Neuronal stem cell (in vitro differentiated cells): ENCODE measurements around the gene CLNK.

ENCODE experiments used
- DNase-seq: peaks from one replicate; pipeline ENCODE4 v3.0.0-alpha.2; 2013; ENCODE audit warnings: low spot score
- H2AFZ ChIP-seq: one replicate; pipeline ENCODE4 v1.6.1; 2013; ENCODE audit warnings: mild to moderate bottlenecking, low read length, inconsistent platforms
- H2AK5ac ChIP-seq: 2 replicates; pipeline ENCODE4 v1.6.1; 2013; ENCODE audit warnings: low read depth, mild to moderate bottlenecking, inconsistent platforms, low read length, moderate library complexity, mixed read lengths
- H2BK120ac ChIP-seq: 2 replicates; pipeline ENCODE4 v1.6.1; 2013; ENCODE audit warnings: low read depth, mild to moderate bottlenecking, inconsistent platforms, low read length, moderate library complexity, mixed read lengths
- H2BK12ac ChIP-seq: one replicate; pipeline ENCODE4 v1.6.1; 2013; ENCODE audit warnings: low read length, inconsistent platforms
- H2BK15ac ChIP-seq: 2 replicates; pipeline ENCODE4 v1.6.1; 2013; ENCODE audit warnings: mild to moderate bottlenecking, low read length, inconsistent platforms, mixed read lengths
- H2BK5ac ChIP-seq: one replicate; pipeline ENCODE4 v1.6.1; 2013; ENCODE audit warnings: inconsistent platforms, mild to moderate bottlenecking, low read length, moderate library complexity
- H3K14ac ChIP-seq: one replicate; pipeline ENCODE4 v1.6.1; 2013; ENCODE audit warnings: low read length, inconsistent platforms
- H3K18ac ChIP-seq: 2 replicates; pipeline ENCODE4 v1.6.1; 2013; ENCODE audit warnings: low read length, inconsistent platforms
- H3K23ac ChIP-seq: 2 replicates; pipeline ENCODE4 v1.6.1; 2013; ENCODE audit warnings: low read depth, mild to moderate bottlenecking, mixed read lengths, low read length, inconsistent platforms; ENCODE audit not compliant: poor library complexity
- H3K27ac ChIP-seq: replicated peaks from 3 replicates; pipeline ENCODE4 v1.5.1; 2013; ENCODE audit warnings: low read length, inconsistent platforms
- H3K27me3 ChIP-seq, 3 experiments: 2 replicates each; pipeline ENCODE4 v1.6.1; 2013; ENCODE audit warnings: low read length in 3 of 3, mild to moderate bottlenecking in 2 of 3, inconsistent platforms in 1 of 3, low read depth in 1 of 3, mixed read lengths in 1 of 3, moderate library complexity in 1 of 3; ENCODE audit not compliant: control insufficient read depth in 3 of 3, insufficient read depth in 3 of 3
- H3K36me3 ChIP-seq, 2 donors: replicated peaks in 1 of 2; 2 replicates each; pipeline ENCODE4 v1.6.1; 2013; ENCODE audit warnings: low read length in 2 of 2; ENCODE audit not compliant: control insufficient read depth in 2 of 2, insufficient read depth in 2 of 2
- H3K4ac ChIP-seq: 2 replicates; pipeline ENCODE4 v1.6.1; 2013; ENCODE audit warnings: inconsistent platforms, mild to moderate bottlenecking, low read length, moderate library complexity
- H3K4me1 ChIP-seq, 2 donors: 1 replicate in 1 of 2; 2 replicates in 1 of 2; pipeline ENCODE4 v1.6.1; 2013; ENCODE audit warnings: low read length in 2 of 2, low read depth in 1 of 2; ENCODE audit not compliant: control insufficient read depth in 2 of 2, insufficient read depth in 1 of 2
- H3K4me2 ChIP-seq: one replicate; pipeline ENCODE4 v1.6.1; 2013; ENCODE audit warnings: mild to moderate bottlenecking, low read length, inconsistent platforms; ENCODE audit not compliant: insufficient read depth, poor library complexity, severe bottlenecking
- H3K4me3 ChIP-seq, 2 donors: 2 replicates each; pipeline ENCODE4 v1.5.1; 2013; ENCODE audit warnings: low read length in 2 of 2, mild to moderate bottlenecking in 2 of 2, inconsistent platforms in 1 of 2, moderate library complexity in 1 of 2
- H3K79me1 ChIP-seq: one replicate; pipeline ENCODE4 v1.6.1; 2013; ENCODE audit warnings: low read depth, mild to moderate bottlenecking, inconsistent platforms, low read length, moderate library complexity
- H3K9ac ChIP-seq: one replicate; pipeline ENCODE4 v1.6.1; 2013; ENCODE audit warnings: mild to moderate bottlenecking, low read depth, low read length, inconsistent platforms; ENCODE audit not compliant: poor library complexity
- H3K9me3 ChIP-seq, 2 donors: replicated peaks in 1 of 2; 2 replicates each; pipeline versions ENCODE3 to v1.6.1; 2013; ENCODE audit warnings: low read length in 2 of 2, mild to moderate bottlenecking in 2 of 2, inconsistent platforms in 1 of 2, low read depth in 1 of 2, mixed read lengths in 1 of 2, moderate library complexity in 1 of 2; ENCODE audit not compliant: control insufficient read depth in 2 of 2, insufficient read depth in 1 of 2
- H4K8ac ChIP-seq: one replicate; pipeline ENCODE4 v1.6.1; 2013; ENCODE audit warnings: low read depth, mild to moderate bottlenecking, inconsistent platforms, low read length, moderate library complexity
- H4K91ac ChIP-seq: one replicate; pipeline ENCODE4 v1.6.1; 2013; ENCODE audit warnings: low read length, low read depth, mild to moderate bottlenecking, inconsistent platforms; ENCODE audit not compliant: poor library complexity
- WGBS, 2 donors: extraction: QIAGEN DNeasy Blood & Tissue Kit; methylation state at CpG; one replicate each; pipeline ENCODE4 v1.1.7; 2013; ENCODE audit warnings: missing lambda C conversion rate in 2 of 2, mixed read lengths in 1 of 2; ENCODE audit not compliant: insufficient read length in 2 of 2, insufficient replicate concordance in 1 of 2; ENCODE audit errors: extremely low coverage in 2 of 2; 5-methylcytosine and 5-hydroxymethylcytosine counted together

CLNK gene

GRCh38 chr4:10667701-10668326, 16.8 kb downstream of the CLNK start:
- H3K9ac ChIP-seq, result no peak overlapping the region
- no peak for DNase-seq
- no peak overlapping the region for H3K4me2 ChIP-seq
- no peaks in the 10 kb centered on the region for H3K9me3 ChIP-seq
- no peak overlapping the region for H2BK5ac ChIP-seq
- no CpG with 5 or more reads among the region's 10 CpGs for WGBS, 2 donors
- H2AFZ ChIP-seq, result peak overlapping the region; percentile 10
- H2BK120ac ChIP-seq, result no peak overlapping the region
- no peak overlapping the region for H4K91ac ChIP-seq
- H3K27ac ChIP-seq, result no peak overlapping the region
- H2AK5ac ChIP-seq, result no peak overlapping the region
- H4K8ac ChIP-seq, result no peak overlapping the region
- H3K18ac ChIP-seq, result no peak overlapping the region
- H2BK12ac ChIP-seq, result no peak overlapping the region
- H3K14ac ChIP-seq, result no peak overlapping the region
- H3K27me3 ChIP-seq, result no peaks in the 10 kb centered on the region
- no peak overlapping the region for H3K4ac ChIP-seq
- H2BK15ac ChIP-seq, result no peak overlapping the region
- H3K23ac ChIP-seq, result no peak overlapping the region
- H3K4me3 ChIP-seq, result no peak overlapping the region
- H3K36me3 ChIP-seq, result no peaks in the 10 kb centered on the region
- no peaks in the 10 kb centered on the region for H3K79me1 ChIP-seq
- peaks cover 0 to 9% of the 10 kb centered on the region in 2 donors for H3K4me1 ChIP-seq

- Histone ChIP-seq H2BK5ac (no peak overlapping the region), H3K9me3 (no peaks in the 10 kb centered on the region), H3K79me1 (no peaks in the 10 kb centered on the region), H2BK120ac (no peak overlapping the region), H3K36me3 (no peaks in the 10 kb centered on the region), H3K27me3 (no peaks in the 10 kb centered on the region), H3K23ac (no peak overlapping the region), H3K27ac (no peak overlapping the region), H3K4ac (no peak overlapping the region), H2AFZ (no peak overlapping the region), H2BK15ac (no peak overlapping the region), H3K4me2 (no peak overlapping the region), H3K4me1 (peaks cover 0 to 4% of the 10 kb centered on the region in 2 donors), H2BK12ac (no peak overlapping the region), H3K9ac (no peak overlapping the region), H3K18ac (no peak overlapping the region), H4K91ac (no peak overlapping the region), H4K8ac (no peak overlapping the region), H3K4me3 (no peak overlapping the region), H3K14ac (no peak overlapping the region), H2AK5ac (peak overlapping the region; percentile 65)
- WGBS, 2 donors, result no CpG with 5 or more reads among the region's 6 CpGs
- no peak for DNase-seq
Measured at GRCh38 chr4:10666616-10667015, 18.0 kb downstream of the CLNK start.

DNA sequence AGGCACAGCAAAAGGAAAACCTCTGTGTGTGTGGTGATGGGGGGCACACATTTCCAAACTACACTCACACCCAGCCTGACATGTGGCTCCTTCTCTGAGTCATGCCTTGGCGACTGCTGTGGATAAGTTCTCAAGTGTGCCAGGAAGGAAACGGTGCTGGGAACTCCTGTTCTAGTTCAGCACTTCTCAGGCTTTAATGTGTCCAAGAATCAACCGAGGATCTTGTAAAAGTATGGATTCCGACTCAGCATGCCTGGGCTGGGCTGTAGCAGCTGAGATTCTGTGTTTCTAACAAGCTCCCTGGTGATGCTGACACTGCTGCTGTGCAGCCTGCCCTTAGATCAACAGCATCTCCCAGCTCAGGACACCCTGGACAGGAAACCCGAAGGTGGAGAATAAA, 20.2 kb downstream of the CLNK start:
- Histone ChIP-seq H2BK5ac (no peak overlapping the region), H3K23ac (no peak overlapping the region), H3K79me1 (no peaks in the 10 kb centered on the region), H3K18ac (no peak overlapping the region), H3K14ac (no peak overlapping the region), H3K4me3 (no peak overlapping the region), H2BK120ac (no peak overlapping the region), H3K4me2 (no peak overlapping the region), H4K91ac (no peak overlapping the region), H2AK5ac (no peak overlapping the region), H3K9me3 (no peaks in the 10 kb centered on the region), H2BK12ac (no peak overlapping the region), H2BK15ac (no peak overlapping the region), H3K27ac (no peak overlapping the region), H3K36me3 (no peaks in the 10 kb centered on the region), H3K27me3 (no peaks in the 10 kb centered on the region), H4K8ac (no peak overlapping the region), H3K4me1 (peaks cover 0 to 4% of the 10 kb centered on the region in 2 donors), H3K4ac (no peak overlapping the region), H2AFZ (no peak overlapping the region), H3K9ac (no peak overlapping the region)
- DNase-seq, result no peak
- WGBS, 2 donors, result no CpG with 5 or more reads among the region's 5 CpGs

DNA sequence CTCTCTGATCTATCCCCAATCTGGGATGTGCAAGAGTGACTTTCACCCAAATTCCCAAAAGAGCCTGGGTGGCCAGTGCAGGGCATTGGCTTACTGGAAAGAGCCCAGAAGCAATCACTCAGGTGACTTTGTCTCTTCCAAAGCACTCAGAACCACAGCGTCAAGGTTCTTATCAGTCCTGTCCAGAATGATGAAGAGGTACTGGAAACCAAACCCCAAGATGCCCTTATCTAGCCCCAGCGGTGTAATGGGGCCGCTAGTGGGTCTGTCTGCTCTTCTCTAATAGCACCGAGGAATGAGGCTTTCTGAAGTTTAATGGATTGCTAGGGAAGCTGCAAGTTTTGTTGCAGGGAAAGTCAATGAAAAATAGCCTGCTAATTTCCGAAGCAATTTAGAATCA, 21.6 kb downstream of the CLNK start:
- Histone ChIP-seq H2BK15ac (no peak overlapping the region), H3K79me1 (no peaks in the 10 kb centered on the region), H3K4me2 (no peak overlapping the region), H3K36me3 (no peaks in the 10 kb centered on the region), H3K18ac (no peak overlapping the region), H3K9ac (no peak overlapping the region), H2BK12ac (no peak overlapping the region), H3K4me1 (peaks cover 0 to 3% of the 10 kb centered on the region in 2 donors), H3K27me3 (no peaks in the 10 kb centered on the region), H2AFZ (no peak overlapping the region), H4K8ac (no peak overlapping the region), H2AK5ac (no peak overlapping the region), H3K9me3 (no peaks in the 10 kb centered on the region), H3K4ac (no peak overlapping the region), H3K23ac (no peak overlapping the region), H3K27ac (no peak overlapping the region), H3K14ac (no peak overlapping the region), H4K91ac (no peak overlapping the region), H2BK120ac (no peak overlapping the region), H3K4me3 (no peak overlapping the region), H2BK5ac (no peak overlapping the region)
- WGBS, 2 donors, result no CpG with 5 or more reads among the region's 5 CpGs
- DNase-seq, result no peak
